Retinal pigment epithelial cell (primary cell): ENCODE data around the gene AQP5.
"Not testable (repeated sequence)": the region's sequence is repeated elsewhere in the genome, so short reads cannot be mapped to it uniquely, and the experiment has no call there.

ENCODE experiments used
- DNase-seq: peaks from one replicate; pipeline ENCODE4 v3.0.0-alpha.2; 2010; ENCODE audit warnings: low read depth
- H3K4me3 ChIP-seq: 2 replicates; pipeline ENCODE4 v1.5.1; 2011; ENCODE audit warnings: mild to moderate bottlenecking, low read length, control low read depth, moderate library complexity
- CTCF ChIP-seq: conservative IDR thresholded peaks from 2 replicates; pipeline ENCODE4 v1.5.1; 2011; ENCODE audit warnings: low read depth, low read length, control low read depth, inconsistent platforms

AQP5 gene

GRCh38 chr12:49982246-49983087, 20.8 kb downstream of the AQP5 start:
- H3K4me3 ChIP-seq = no peak overlapping the region
- no peak for DNase-seq
- TF ChIP-seq CTCF = no peak

GRCh38 chr12:49983892-49984291, 22.2 kb downstream of the AQP5 start:
- no peak for TF ChIP-seq CTCF
- no peak overlapping the region for H3K4me3 ChIP-seq
- DNase-seq = peak; percentile 73

DNA sequence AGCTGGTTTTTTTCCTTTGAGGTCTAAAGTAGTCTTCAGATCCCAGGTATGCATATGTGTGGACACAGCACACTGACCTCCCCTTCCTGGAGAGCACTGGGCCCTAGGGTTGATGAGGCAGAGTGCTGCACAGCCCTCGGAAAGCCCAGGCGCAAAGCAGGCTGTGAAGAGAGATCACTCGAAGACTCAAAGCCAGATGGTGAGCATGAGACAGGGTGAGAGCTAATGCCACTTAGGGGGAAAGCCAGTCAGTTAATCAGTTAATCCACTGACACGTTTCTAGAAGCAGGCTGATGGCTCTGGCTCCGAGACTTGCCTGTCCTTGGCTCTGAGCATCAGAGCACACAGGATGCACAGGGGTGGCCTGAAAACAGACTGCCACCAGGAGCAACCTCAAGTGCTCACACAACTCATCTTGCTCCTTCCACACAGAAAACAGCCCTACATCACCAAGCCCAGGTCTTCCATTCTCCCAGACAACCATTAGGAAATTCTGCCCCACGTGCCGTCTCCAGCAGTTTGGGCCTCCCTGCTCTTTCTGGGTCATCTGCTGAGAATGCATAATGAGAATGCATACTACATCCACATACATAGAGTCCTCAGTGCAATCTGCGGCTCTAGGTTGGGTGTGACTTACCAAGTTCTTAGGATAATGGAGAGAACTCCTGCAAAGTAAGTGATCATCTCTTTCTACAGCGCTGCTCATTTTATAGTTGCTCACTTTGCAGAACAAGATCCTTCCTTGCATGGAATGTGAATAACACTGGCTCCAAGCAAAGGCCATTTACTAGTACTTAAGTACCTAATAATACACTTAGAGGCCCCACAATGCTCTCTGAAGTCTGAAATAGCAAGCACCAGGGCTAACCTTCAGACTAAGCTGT, 23.0 kb downstream of the AQP5 start:
- no peak for DNase-seq
- no peak overlapping the region for H3K4me3 ChIP-seq
- TF ChIP-seq CTCF = no peak

GRCh38 chr12:49985981-49986380, 24.3 kb downstream of the AQP5 start:
- TF ChIP-seq CTCF = no peak
- DNase-seq = no peak
- no peak overlapping the region for H3K4me3 ChIP-seq

- H3K4me3 ChIP-seq, DNase-seq: not testable (repeated sequence)
Observed at GRCh38 chr12:49986476-49986875, 24.8 kb downstream of the AQP5 start.

- DNase-seq = no peak
- H3K4me3 ChIP-seq = no peak overlapping the region
- TF ChIP-seq CTCF = no peak
Observed at GRCh38 chr12:49987625-49988303, 26.1 kb downstream of the AQP5 start.

GRCh38 chr12:49989400-49989799, 27.7 kb downstream of the AQP5 start:
- DNase-seq = not testable (repeated sequence)

GRCh38 chr12:49990273-49990672, 28.6 kb downstream of the AQP5 start:
- no peak for TF ChIP-seq CTCF
- DNase-seq = no peak
- no peak overlapping the region for H3K4me3 ChIP-seq

More at GRCh38 chr12:49989400-49989799, 27.7 kb downstream of the AQP5 start:
- not testable (repeated sequence) for H3K4me3 ChIP-seq
